Fibroblast of villous mesenchyme (primary cell): ENCODE results near the gene PGLYRP4. TPM values are rescaled to one million over a fixed set of nuclear protein-coding genes. Genes with fewer than 3 reads are reported as not detected.

Experiments
- DNase-seq: peaks from one replicate; pipeline ENCODE4 v3.0.0-alpha.2; 2010; ENCODE audit warnings: low read depth
- H3K4me3 ChIP-seq: 2 replicates; pipeline ENCODE4 v1.5.1; 2011; ENCODE audit warnings: low read depth, mild to moderate bottlenecking, low read length
- CTCF ChIP-seq: IDR thresholded peaks from 2 replicates; pipeline ENCODE4 v1.5.1; 2012; ENCODE audit warnings: low read depth, mild to moderate bottlenecking, low read length; ENCODE audit not compliant: insufficient read depth
- total RNA-seq: library from RNA; depleted of rRNA; stranded (reverse); fragments of >200 nt; gene quantifications from 2 replicates; pipeline ENCODE4 v1.2.3, GENCODE V29; 2012

The PGLYRP4 gene
- total RNA-seq, result not detected in 2 replicates

GRCh38 chr1:153348511-153349362 is at the start of gene PGLYRP4:
Gene PGLYRP4 (minus strand): TSS chr1:153348841. CDS start chr1:153347932, 909 bp downstream.
- no peak within 1 kb of the TSS for H3K4me3 ChIP-seq
- DNase-seq, result no peak
- no peak for TF ChIP-seq CTCF

GRCh38 chr1:153397924-153398651 is 49.4 kb upstream of the PGLYRP4 start:
- no peak for DNase-seq
- H3K4me3 ChIP-seq, result no peak overlapping the region
- no peak for TF ChIP-seq CTCF

GRCh38 chr1:153397051-153397923 is 48.6 kb upstream of the PGLYRP4 start:
- TF ChIP-seq CTCF, result no peak
- H3K4me3 ChIP-seq, result no peak overlapping the region

GRCh38 chr1:153396461-153396860 is 47.8 kb upstream of the PGLYRP4 start:
- no peak for TF ChIP-seq CTCF
- no peak overlapping the region for H3K4me3 ChIP-seq
- DNase-seq, result no peak

More at GRCh38 chr1:153397051-153397923, 48.6 kb upstream of the PGLYRP4 start:
- no peak for DNase-seq

GRCh38 chr1:153395776-153396175 is 47.1 kb upstream of the PGLYRP4 start:
- no peak overlapping the region for H3K4me3 ChIP-seq
- TF ChIP-seq CTCF, result no peak
- no peak for DNase-seq

GRCh38 chr1:153395136-153395685 is 46.6 kb upstream of the PGLYRP4 start:
- TF ChIP-seq CTCF, result no peak
- no peak for DNase-seq
- H3K4me3 ChIP-seq, result no peak overlapping the region
